HG02943 (cell line): ENCODE measurements around the gene SLC22A5.

Source experiments
- ATAC-seq: cut with Tn5 transposase; IDR thresholded peaks from one replicate; pipeline ENCODE4 v1.9.1; 2021; ENCODE audit warnings: mild to moderate bottlenecking, low read depth, moderate library complexity; ENCODE audit not compliant: unreplicated experiment

SLC22A5 gene

GRCh38 chr5:132439521-132440089 is 70.1 kb downstream of the SLC22A5 start:
- no peak for ATAC-seq

GRCh38 chr5:132444061-132444460 is 74.6 kb downstream of the SLC22A5 start:
- no peak for ATAC-seq
